Activated B cell treated with CpG ODN at 0.5 μM for 24 hours (primary cell): ENCODE results near the gene MYH1. TPM values are rescaled to one million over a fixed set of nuclear protein-coding genes. Genes with fewer than 3 reads are reported as not detected.

ENCODE experiments used
- ATAC-seq: fragments of 200-7000 bp; cut with Tn5 transposase; one replicate; pipeline ENCODE4 v1.10.0; 2021; ENCODE audit warnings: low read depth, mild to moderate bottlenecking, moderate library complexity
- CTCF ChIA-PET: fragments of 350-600 bp; sonication (Branson Sonifier 250); formaldehyde crosslinking; loops from one replicate; lab custom pipeline; 2021; ENCODE audit warnings: antibody characterized with exemption; lab: Charles Lee
- POLR2A ChIA-PET: fragments of 350-600 bp; sonication (Branson Sonifier 250); formaldehyde crosslinking; loops from one replicate; lab custom pipeline; 2021; ENCODE audit warnings: antibody characterized with exemption; lab: Charles Lee
- DNase-seq: peaks from one replicate; pipeline ENCODE4 v3.0.0; 2022
- H3K27ac Mint-ChIP-seq: one replicate; pipeline ENCODE4 v1.8.0; 2020; ENCODE audit warnings: mixed read lengths
- H3K27me3 Mint-ChIP-seq: one replicate; pipeline ENCODE4 v1.8.0; 2021; ENCODE audit warnings: mixed read lengths
- H3K36me3 Mint-ChIP-seq: one replicate; pipeline ENCODE4 v1.8.0; 2021; ENCODE audit warnings: low read depth, mixed read lengths
- H3K4me1 Mint-ChIP-seq: one replicate; pipeline ENCODE4 v1.8.0; 2021; ENCODE audit warnings: mixed read lengths
- H3K4me3 Mint-ChIP-seq: one replicate; pipeline ENCODE4 v1.8.0; 2020; ENCODE audit warnings: mild to moderate bottlenecking, mixed read lengths
- H3K9me3 Mint-ChIP-seq: one replicate; pipeline ENCODE4 v1.8.0; 2020; ENCODE audit warnings: mixed read lengths
- CTCF ChIP-seq: fragments of 200-600 bp; IDR thresholded peaks from one replicate; pipeline ENCODE4 v1.8.0; 2022; ENCODE audit warnings: antibody characterized with exemption, mild to moderate bottlenecking
- intact Hi-C: fragments of 100-400 bp; cut with micrococcal nuclease; formaldehyde crosslinking; loops from one replicate; pipeline ENCODE4 v1.15.1; 2024
- total RNA-seq: library from RNA; stranded (reverse); gene quantifications from 2 replicates; pipeline ENCODE4 v1.2.3, GENCODE V29; 2022

Gene MYH1
- total RNA-seq, 1 donor from 2014 or later = not detected

GRCh38 chr17:10516065-10516464, 2.3 kb downstream of the MYH1 start:
- Mint-ChIP-seq H3K27ac (no peak overlapping the region), H3K9me3 (no peaks in the 10 kb centered on the region), H3K4me3 (no peak overlapping the region), H3K36me3 (no peaks in the 10 kb centered on the region), H3K27me3 (no peaks in the 10 kb centered on the region), H3K4me1 (no peaks in the 10 kb centered on the region)
- TF ChIP-seq CTCF = no peak
- DNase-seq (no peak), ATAC-seq (no peak)
- POLR2A ChIA-PET = no interaction called here
- intact Hi-C loops = no loop called here
- CTCF ChIA-PET = no interaction called here

GRCh38 chr17:10513299-10514067, 4.9 kb downstream of the MYH1 start:
- Mint-ChIP-seq H3K36me3 (no peaks in the 10 kb centered on the region), H3K27me3 (no peaks in the 10 kb centered on the region), H3K9me3 (no peaks in the 10 kb centered on the region), H3K27ac (no peak overlapping the region), H3K4me1 (no peaks in the 10 kb centered on the region), H3K4me3 (no peak overlapping the region)
- ChIA-PET CTCF (no interaction called here), POLR2A (no interaction called here)
- DNase-seq = no peak
- intact Hi-C loops = no loop called here
- TF ChIP-seq CTCF = no peak
- ATAC-seq = no peak

DNA sequence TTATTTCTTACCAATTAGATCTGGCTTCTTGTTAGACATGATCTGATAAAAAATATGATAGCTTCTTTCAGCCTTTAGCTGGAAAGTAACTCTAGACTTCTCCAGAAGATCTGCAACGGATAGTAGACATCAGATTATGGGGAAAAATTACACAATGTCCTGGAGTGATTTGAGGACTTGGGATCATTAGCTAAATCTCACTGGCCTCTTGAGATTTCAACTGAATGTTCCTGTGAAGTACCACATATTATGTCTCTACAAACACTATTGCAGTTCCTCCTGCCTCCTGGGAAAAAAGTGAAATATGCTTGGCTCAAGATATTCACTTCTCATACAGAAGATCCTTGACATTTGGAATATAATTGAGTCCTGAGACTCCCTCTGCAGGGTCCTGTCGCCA, 5.5 kb downstream of the MYH1 start:
- no peaks in the 10 kb centered on the region for H3K36me3 Mint-ChIP-seq
- CTCF ChIA-PET = no interaction called here
- POLR2A ChIA-PET = no interaction called here
- peaks cover 1% of the 10 kb centered on the region for H3K27me3 Mint-ChIP-seq
- no peak overlapping the region for H3K4me3 Mint-ChIP-seq
- no peak for ATAC-seq
- H3K9me3 Mint-ChIP-seq = no peaks in the 10 kb centered on the region
- DNase-seq = no peak
- H3K27ac Mint-ChIP-seq = no peak overlapping the region
- intact Hi-C loops = no loop called here
- H3K4me1 Mint-ChIP-seq = no peaks in the 10 kb centered on the region
- no peak for TF ChIP-seq CTCF

- Mint-ChIP-seq H3K27me3 (peaks cover 2% of the 10 kb centered on the region), H3K4me1 (no peaks in the 10 kb centered on the region), H3K36me3 (no peaks in the 10 kb centered on the region), H3K27ac (no peak overlapping the region), H3K9me3 (no peaks in the 10 kb centered on the region), H3K4me3 (no peak overlapping the region)
- ChIA-PET POLR2A (interaction anchor here (0.5 kb wide), 1 partner anchor 128 kb away, joined by 5 read pairs; no protein-coding TSS in a partner anchor), CTCF (no interaction called here)
- ATAC-seq (no peak), DNase-seq (no peak)
- intact Hi-C loops = no loop called here
- no peak for TF ChIP-seq CTCF
These were observed 18.4 kb downstream of the MYH1 start for GRCh38 chr17:10499950-10500349.

- DNase-seq = no peak
- ChIA-PET POLR2A (no interaction called here), CTCF (no interaction called here)
- ATAC-seq = no peak
- Mint-ChIP-seq H3K9me3 (peaks cover 23% of the 10 kb centered on the region), H3K27me3 (peaks cover 6% of the 10 kb centered on the region), H3K4me1 (no peaks in the 10 kb centered on the region), H3K4me3 (no peak overlapping the region), H3K27ac (no peak overlapping the region), H3K36me3 (no peaks in the 10 kb centered on the region)
- intact Hi-C loops = no loop called here
- no peak for TF ChIP-seq CTCF
These were observed 26.3 kb downstream of the MYH1 start for GRCh38 chr17:10492004-10492403.
